Suprapubic skin (tissue), 4 donors: ENCODE data around the gene ZNF160.

Experiments
- CTCF ChIP-seq, 2 donors: fragments of 200-600 bp in 1 of 2; fragments of 450-650 bp in 1 of 2; sonication (generic) in 1 of 2; IDR thresholded peaks; one replicate each; pipeline ENCODE4 v1.5.1; 2016 to 2019; ENCODE audit warnings: antibody characterized with exemption in 2 of 2, mild to moderate bottlenecking in 1 of 2, moderate library complexity in 1 of 2
- EP300 ChIP-seq: sonication (generic); formaldehyde crosslinking; IDR thresholded peaks from one replicate; pipeline ENCODE4 v1.6.1; 2017; ENCODE audit warnings: antibody characterized with exemption
- POLR2A ChIP-seq, 2 donors: fragments of 450-650 bp; IDR thresholded peaks; one replicate each; pipeline ENCODE4 v1.6.1; 2017; ENCODE audit warnings: antibody characterized with exemption in 2 of 2, mild to moderate bottlenecking in 2 of 2, moderate library complexity in 2 of 2
- POLR2AphosphoS5 ChIP-seq, 3 donors: sonication (generic); formaldehyde crosslinking; IDR thresholded peaks; one replicate each; pipeline ENCODE4 v1.6.1; 2017; ENCODE audit warnings: antibody characterized with exemption in 3 of 3

- TF ChIP-seq EP300 (no peak), CTCF (IDR thresholded peaks at IDR 0.05) (no peak), POLR2A (IDR thresholded peaks at IDR 0.05) (no peak), POLR2AphosphoS5 (IDR thresholded peaks at IDR 0.05) (no peak)
Observed at GRCh38 chr19:53085496-53085895, 17.7 kb downstream of the ZNF160 start.
